Coronary artery (tissue), 2 donors: Measurements from ENCODE around the gene ZBTB7C.

Experiments
- DNase-seq: peaks from one replicate; pipeline ENCODE4 v3.0.0-alpha.2; 2017; ENCODE audit warnings: low spot score
- H3K27ac ChIP-seq, 2 donors: fragments of 200-600 bp; sonication (generic); one replicate each; pipeline ENCODE4 v1.5.1; 2016 to 2019
- H3K4me3 ChIP-seq: fragments of 200-600 bp; sonication (generic); 2 replicates; pipeline ENCODE4 v1.5.1; 2016; ENCODE audit warnings: mild to moderate bottlenecking, moderate library complexity
- CTCF ChIP-seq: fragments of 200-600 bp; sonication (generic); IDR thresholded peaks from one replicate; pipeline ENCODE4 v1.5.1; 2019; ENCODE audit warnings: antibody characterized with exemption

The ZBTB7C gene

GRCh38 chr18:48417985-48418384 lies 8.8 kb upstream of the ZBTB7C start:
- no peak for DNase-seq
- no peak overlapping the region for H3K27ac ChIP-seq
- TF ChIP-seq CTCF: no peak
- no peak overlapping the region for H3K4me3 ChIP-seq

- Histone ChIP-seq H3K27ac (no peak overlapping the region), H3K4me3 (no peak overlapping the region)
- no peak for TF ChIP-seq CTCF
- DNase-seq: no peak
Measured at GRCh38 chr18:48413342-48413741, 4.2 kb upstream of the ZBTB7C start.

- H3K27ac ChIP-seq: no peak overlapping the region
- TF ChIP-seq CTCF: peak; percentile 82
- no peak for DNase-seq
- H3K4me3 ChIP-seq: no peak overlapping the region
Measured at GRCh38 chr18:48412339-48412929, 3.3 kb upstream of the ZBTB7C start.

GRCh38 chr18:48410095-48410920 lies 1.1 kb upstream of the ZBTB7C start:
- TF ChIP-seq CTCF: no peak
- H3K4me3 ChIP-seq: peak overlapping the region; percentile 94
- DNase-seq: peak; percentile 95
- peak overlapping the region; percentile 87 to 94 for H3K27ac ChIP-seq

- DNase-seq: peak; percentile 80
- no peak for TF ChIP-seq CTCF
- Histone ChIP-seq H3K4me3 (peak overlapping the region; percentile 94), H3K27ac (peak overlapping the region; percentile 87 to 94)
Measured at GRCh38 chr18:48409591-48410094, 460 bp upstream of the ZBTB7C start.

- no peak for DNase-seq
- TF ChIP-seq CTCF: no peak
- peak overlapping the region; percentile 53 to 94 for H3K27ac ChIP-seq
- peak overlapping the region; percentile 94 for H3K4me3 ChIP-seq
Measured at GRCh38 chr18:48408111-48408726, 964 bp downstream of the ZBTB7C start.
